HS-5 (cell line): Measurements from ENCODE around the gene TMEM89.

Source experiments
- DNase-seq: peaks from one replicate; pipeline ENCODE4 v3.0.0-alpha.2; 2012; ENCODE audit warnings: low read depth

TMEM89 gene

DNA sequence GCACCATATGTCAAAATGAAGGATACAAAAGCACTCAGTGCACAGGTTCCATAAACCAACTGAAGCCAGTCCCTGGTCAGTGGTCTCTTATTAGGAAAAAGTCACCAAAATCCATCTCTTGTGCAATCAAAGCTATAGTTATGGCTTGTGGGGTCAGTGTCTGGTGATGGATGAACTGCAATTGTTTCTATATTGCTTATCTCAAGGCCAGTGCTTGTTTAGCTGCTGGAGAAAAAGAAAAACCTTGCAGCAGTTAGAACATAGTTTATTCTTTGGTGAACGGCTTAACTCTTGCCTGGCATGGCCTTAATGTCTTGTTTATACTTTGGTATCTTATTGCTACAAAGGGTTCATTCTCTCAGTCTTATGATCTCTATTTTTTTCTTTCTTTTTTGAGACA is 9.3 kb downstream of the TMEM89 start:
- no peak for DNase-seq

GRCh38 chr3:48609088-48610005 is 12.2 kb downstream of the TMEM89 start, which contains the start of gene UQCRC1:
Gene UQCRC1 (minus strand): TSS chr3:48609646. CDS start chr3:48609620, 26 bp downstream.
- DNase-seq: peak; percentile 70

- DNase-seq: no peak
Observed at GRCh38 chr3:48607519-48607918, 14.1 kb downstream of the TMEM89 start.

DNA sequence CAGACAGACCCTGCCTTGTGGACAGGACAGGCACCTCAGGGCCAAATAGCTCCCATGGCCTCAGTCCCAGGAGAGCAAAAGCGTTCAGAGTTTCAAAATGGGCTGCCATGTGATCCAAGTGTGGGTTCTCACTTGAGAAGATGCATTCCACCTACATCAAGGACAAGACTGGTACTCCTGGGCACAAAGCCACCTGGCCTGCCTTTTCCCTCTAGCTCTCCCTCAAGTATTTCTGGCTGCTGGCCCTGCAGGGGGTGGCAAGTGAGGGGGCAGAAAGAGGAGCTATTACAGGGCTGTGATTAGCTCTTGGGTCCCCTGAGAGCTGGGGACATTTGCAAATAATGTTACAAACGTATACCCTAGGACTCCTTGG is 20.0 kb downstream of the TMEM89 start:
- no peak for DNase-seq

- DNase-seq: no peak
Observed at GRCh38 chr3:48600711-48601621, 20.6 kb downstream of the TMEM89 start.

DNA sequence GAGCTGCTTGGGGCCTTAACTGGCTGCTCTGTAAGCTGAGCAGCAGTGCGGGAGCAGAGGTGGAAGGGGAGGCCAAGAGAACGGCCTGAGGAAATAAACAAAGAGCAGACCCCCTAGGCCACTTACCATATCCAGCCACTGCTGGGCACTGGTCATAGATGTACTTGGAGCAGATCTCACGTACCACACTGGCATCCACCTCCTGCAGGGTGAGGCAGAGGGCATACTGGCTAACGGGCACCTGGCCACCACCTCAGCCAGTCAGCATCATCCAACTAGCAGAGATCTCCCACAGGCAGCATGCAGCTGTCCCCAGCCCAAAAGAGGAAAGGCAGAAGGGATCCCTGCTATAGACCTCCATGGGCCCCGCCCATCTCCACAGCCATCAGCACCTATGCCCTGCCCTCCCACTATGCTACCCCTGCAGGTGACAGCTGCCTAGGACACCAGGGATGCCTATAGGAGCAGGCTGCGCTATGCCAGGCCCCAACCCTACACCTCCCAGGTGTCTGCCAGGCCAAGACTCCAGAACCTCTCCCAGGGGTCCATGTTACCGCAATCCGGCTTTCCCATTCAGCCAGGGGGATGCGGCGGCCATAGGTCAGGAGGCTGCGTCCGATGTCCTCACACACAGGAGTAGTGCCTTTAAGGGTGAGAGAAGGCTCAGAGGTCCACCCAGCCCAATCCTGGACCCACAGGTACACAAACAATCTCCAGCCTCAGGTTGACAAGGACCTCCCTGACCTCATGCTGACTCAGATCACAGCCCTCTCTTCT is 21.9 kb downstream of the TMEM89 start:
- no peak for DNase-seq

DNA sequence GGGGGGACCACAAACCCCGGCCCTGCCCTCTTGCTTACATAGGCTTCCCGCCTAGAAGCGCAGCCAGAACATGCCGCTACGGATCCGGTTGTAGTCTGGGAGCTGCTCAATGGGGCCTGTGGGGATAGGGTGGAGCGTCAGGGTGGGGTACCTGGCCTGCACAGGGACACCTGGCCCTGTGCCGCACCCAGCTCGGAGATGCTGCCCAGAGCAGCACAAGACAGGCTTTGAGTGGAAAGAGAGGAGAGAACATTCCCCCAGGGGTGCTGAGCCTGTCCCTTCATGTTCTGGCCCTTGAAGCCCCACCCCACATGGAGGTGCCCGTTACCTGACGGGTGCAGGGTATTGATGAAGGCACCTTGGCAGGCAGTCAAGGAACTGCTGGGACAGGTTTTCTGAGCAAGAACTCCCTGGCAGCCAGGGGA is 22.5 kb downstream of the TMEM89 start:
- no peak for DNase-seq

GRCh38 chr3:48598323-48599076 is 23.1 kb downstream of the TMEM89 start:
- peak; percentile 75 for DNase-seq

- no peak for DNase-seq
Observed at GRCh38 chr3:48597408-48597800, 24.2 kb downstream of the TMEM89 start.

- DNase-seq: no peak
Observed at GRCh38 chr3:48596676-48597407, 24.7 kb downstream of the TMEM89 start.

- DNase-seq: no peak
Observed at GRCh38 chr3:48596157-48596556, 25.4 kb downstream of the TMEM89 start.

- DNase-seq: peak; percentile 94
Observed at GRCh38 chr3:48595526-48596121, 25.9 kb downstream of the TMEM89 start.

DNA sequence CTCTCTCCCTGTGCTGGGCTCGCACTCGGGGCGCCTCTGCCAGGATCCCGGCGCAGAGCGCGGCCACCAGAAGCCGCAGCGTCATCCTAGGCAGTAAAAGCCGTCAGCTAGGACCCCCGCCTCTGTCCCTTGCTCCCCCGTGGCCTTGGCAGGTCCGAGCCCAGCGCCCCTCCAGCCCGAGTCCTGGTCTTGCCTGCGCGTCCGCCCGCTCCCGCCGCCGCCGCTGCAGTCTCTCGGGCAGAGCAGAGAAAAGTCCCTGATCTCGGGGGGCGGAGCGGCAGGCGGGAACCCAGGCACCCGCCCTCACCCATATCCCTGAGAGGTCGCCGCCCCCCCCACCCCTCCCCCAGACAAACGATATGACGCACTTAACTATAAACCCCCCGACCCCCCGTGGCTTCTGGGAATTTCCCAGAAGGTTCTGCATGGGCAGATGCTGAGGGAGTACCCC is 26.5 kb downstream of the TMEM89 start, which contains the start of gene COL7A1:
Gene COL7A1, minus strand, starts transcription at position 255 of the 451 bp plus-strand sequence. Its CDS starts 170 bp downstream, at position 85.
- no peak for DNase-seq

GRCh38 chr3:48594417-48595049 is 27.0 kb downstream of the TMEM89 start:
- DNase-seq: no peak

- DNase-seq: no peak
Observed at GRCh38 chr3:48593337-48593736, 28.2 kb downstream of the TMEM89 start.

DNA sequence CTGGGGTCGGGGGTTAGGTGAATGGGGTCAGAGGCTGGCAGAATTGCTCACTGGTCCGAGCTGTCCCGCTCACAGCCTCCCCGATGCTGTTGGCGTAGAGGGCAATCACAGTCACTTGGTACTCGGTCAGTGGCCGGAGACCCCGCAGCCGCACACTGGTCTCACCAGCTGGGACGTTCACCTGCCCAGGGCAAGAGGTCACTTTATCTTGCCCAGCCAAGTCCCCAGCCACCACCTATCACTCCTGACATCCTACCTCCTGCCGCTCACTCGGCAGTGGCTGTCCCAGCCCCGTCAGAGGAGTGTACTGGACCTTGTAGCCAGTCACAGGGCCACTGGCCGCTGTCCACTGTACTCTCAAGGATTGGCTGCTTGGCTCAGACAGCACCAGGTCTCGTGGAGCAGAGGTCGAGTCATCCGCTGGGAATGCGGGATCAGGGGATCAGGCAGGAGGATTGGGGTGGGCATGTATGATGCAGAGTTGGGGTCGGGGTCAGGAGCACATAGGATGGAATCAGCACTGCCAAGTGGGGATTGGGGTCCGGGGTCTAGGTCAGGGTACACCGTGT is 29.0 kb downstream of the TMEM89 start:
- no peak for DNase-seq

GRCh38 chr3:48591886-48592518 is 29.6 kb downstream of the TMEM89 start:
- no peak for DNase-seq

GRCh38 chr3:48591436-48591835 is 30.1 kb downstream of the TMEM89 start:
- DNase-seq: no peak

DNA sequence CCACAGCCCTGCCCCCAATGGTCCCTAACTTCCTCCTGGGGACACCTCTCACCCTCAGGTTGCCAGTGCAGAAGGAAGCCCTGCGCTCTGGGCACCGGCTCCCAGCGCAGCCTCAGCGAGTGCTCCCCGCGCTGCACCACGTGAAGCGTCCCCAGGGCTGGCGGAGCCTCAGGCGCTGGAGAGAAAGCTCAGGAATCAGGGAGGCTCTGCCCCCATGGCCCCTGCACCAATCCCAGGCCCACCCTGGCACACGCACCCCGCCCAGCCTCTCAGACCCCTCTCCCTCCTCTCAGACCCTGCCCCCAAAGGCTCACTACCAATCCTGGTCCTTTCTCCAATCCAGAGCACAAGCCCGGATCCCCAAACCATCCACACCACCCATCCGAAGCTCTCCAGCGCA is 33.3 kb downstream of the TMEM89 start:
- no peak for DNase-seq
